Glutamatergic neuron (in vitro differentiated cells): Measurements from ENCODE around the gene TRMT5. TPM values are rescaled to one million over a fixed set of nuclear protein-coding genes. Genes with fewer than 3 reads are reported as not detected.

ENCODE experiments used
- DNase-seq: peaks from one replicate; pipeline ENCODE4 v3.0.0; 2022
- H3K27ac Mint-ChIP-seq: one replicate; pipeline ENCODE4 v1.8.0; 2020; ENCODE audit warnings: mild to moderate bottlenecking, mixed read lengths, inconsistent platforms; ENCODE audit not compliant: unreplicated experiment
- H3K27me3 Mint-ChIP-seq: one replicate; pipeline ENCODE4 v1.8.0; 2020; ENCODE audit warnings: mild to moderate bottlenecking, moderate library complexity, mixed read lengths, inconsistent platforms; ENCODE audit not compliant: unreplicated experiment
- H3K36me3 Mint-ChIP-seq: one replicate; pipeline ENCODE4 v1.8.0; 2020; ENCODE audit warnings: mild to moderate bottlenecking, mixed read lengths, inconsistent platforms; ENCODE audit not compliant: unreplicated experiment
- H3K4me1 Mint-ChIP-seq: one replicate; pipeline ENCODE4 v1.8.0; 2020; ENCODE audit warnings: mild to moderate bottlenecking, low read depth, mixed read lengths, inconsistent platforms; ENCODE audit not compliant: unreplicated experiment
- H3K4me3 Mint-ChIP-seq: one replicate; pipeline ENCODE4 v1.8.0; 2020; ENCODE audit warnings: mild to moderate bottlenecking, mixed read lengths, inconsistent platforms; ENCODE audit not compliant: unreplicated experiment
- H3K9me3 Mint-ChIP-seq: one replicate; pipeline ENCODE4 v1.8.0; 2020; ENCODE audit warnings: mild to moderate bottlenecking, moderate library complexity, mixed read lengths, inconsistent platforms; ENCODE audit not compliant: unreplicated experiment
- CTCF ChIP-seq: fragments of 200-600 bp; sonication (generic); IDR thresholded peaks from one replicate; pipeline ENCODE4 v1.5.0; 2021; ENCODE audit not compliant: partially characterized antibody, unreplicated experiment
- total RNA-seq: library from RNA; stranded (reverse); fragmentation: NEBNext Ultra II Directional; extraction: Animal tissue kit (Norgen Biotek cat#: 25700); gene quantifications from one replicate; pipeline ENCODE4 v1.2.1, GENCODE V29; 2021; ENCODE audit not compliant: unreplicated experiment

The TRMT5 gene
- total RNA-seq, 1 donor from 2014 or later, result 16.6 TPM

- Mint-ChIP-seq H3K36me3 (peaks cover 28% of the 10 kb centered on the region), H3K27me3 (peaks cover 7% of the 10 kb centered on the region), H3K27ac (no peak overlapping the region), H3K9me3 (peaks cover 21% of the 10 kb centered on the region), H3K4me3 (no peak overlapping the region), H3K4me1 (no peaks in the 10 kb centered on the region)
- no peak for DNase-seq
- TF ChIP-seq CTCF, result no peak
These were observed 24.2 kb downstream of the TRMT5 start for GRCh38 chr14:60956632-60957031.

GRCh38 chr14:60956202-60956601 is 24.7 kb downstream of the TRMT5 start:
- H3K27me3 Mint-ChIP-seq, result peaks cover 7% of the 10 kb centered on the region
- no peak for TF ChIP-seq CTCF
- DNase-seq, result no peak

GRCh38 chr14:60951776-60952435 is 29.0 kb downstream of the TRMT5 start:
- DNase-seq, result no peak
- Mint-ChIP-seq H3K36me3 (peaks cover 7% of the 10 kb centered on the region), H3K27me3 (peaks cover under 1% of the 10 kb centered on the region), H3K27ac (no peak overlapping the region), H3K9me3 (peaks cover 2% of the 10 kb centered on the region), H3K4me3 (no peak overlapping the region), H3K4me1 (no peaks in the 10 kb centered on the region)
- TF ChIP-seq CTCF, result no peak

More at GRCh38 chr14:60956202-60956601, 24.7 kb downstream of the TRMT5 start:
- H3K4me3 Mint-ChIP-seq, result no peak overlapping the region
- no peaks in the 10 kb centered on the region for H3K4me1 Mint-ChIP-seq
- peaks cover 21% of the 10 kb centered on the region for H3K9me3 Mint-ChIP-seq
- H3K36me3 Mint-ChIP-seq, result peaks cover 28% of the 10 kb centered on the region
- H3K27ac Mint-ChIP-seq, result no peak overlapping the region

GRCh38 chr14:60946773-60947172 is 34.1 kb downstream of the TRMT5 start:
- H3K9me3 Mint-ChIP-seq, result peaks cover 3% of the 10 kb centered on the region
- DNase-seq, result no peak
- TF ChIP-seq CTCF, result no peak
- H3K4me1 Mint-ChIP-seq, result peaks cover 6% of the 10 kb centered on the region
- no peak overlapping the region for H3K27ac Mint-ChIP-seq
- H3K4me3 Mint-ChIP-seq, result no peak overlapping the region
- no peaks in the 10 kb centered on the region for H3K36me3 Mint-ChIP-seq
- H3K27me3 Mint-ChIP-seq, result no peaks in the 10 kb centered on the region

- peaks cover 6% of the 10 kb centered on the region for H3K4me1 Mint-ChIP-seq
- no peak overlapping the region for H3K27ac Mint-ChIP-seq
- H3K36me3 Mint-ChIP-seq, result no peaks in the 10 kb centered on the region
These were observed 34.9 kb downstream of the TRMT5 start for GRCh38 chr14:60945984-60946383.

More at GRCh38 chr14:60945984-60946383, 34.9 kb downstream of the TRMT5 start:
- Mint-ChIP-seq H3K4me3 (no peak overlapping the region), H3K9me3 (peaks cover 3% of the 10 kb centered on the region), H3K27me3 (no peaks in the 10 kb centered on the region)
- DNase-seq, result no peak
- no peak for TF ChIP-seq CTCF
